ENCODE data around the gene STAT5A.

DNA sequence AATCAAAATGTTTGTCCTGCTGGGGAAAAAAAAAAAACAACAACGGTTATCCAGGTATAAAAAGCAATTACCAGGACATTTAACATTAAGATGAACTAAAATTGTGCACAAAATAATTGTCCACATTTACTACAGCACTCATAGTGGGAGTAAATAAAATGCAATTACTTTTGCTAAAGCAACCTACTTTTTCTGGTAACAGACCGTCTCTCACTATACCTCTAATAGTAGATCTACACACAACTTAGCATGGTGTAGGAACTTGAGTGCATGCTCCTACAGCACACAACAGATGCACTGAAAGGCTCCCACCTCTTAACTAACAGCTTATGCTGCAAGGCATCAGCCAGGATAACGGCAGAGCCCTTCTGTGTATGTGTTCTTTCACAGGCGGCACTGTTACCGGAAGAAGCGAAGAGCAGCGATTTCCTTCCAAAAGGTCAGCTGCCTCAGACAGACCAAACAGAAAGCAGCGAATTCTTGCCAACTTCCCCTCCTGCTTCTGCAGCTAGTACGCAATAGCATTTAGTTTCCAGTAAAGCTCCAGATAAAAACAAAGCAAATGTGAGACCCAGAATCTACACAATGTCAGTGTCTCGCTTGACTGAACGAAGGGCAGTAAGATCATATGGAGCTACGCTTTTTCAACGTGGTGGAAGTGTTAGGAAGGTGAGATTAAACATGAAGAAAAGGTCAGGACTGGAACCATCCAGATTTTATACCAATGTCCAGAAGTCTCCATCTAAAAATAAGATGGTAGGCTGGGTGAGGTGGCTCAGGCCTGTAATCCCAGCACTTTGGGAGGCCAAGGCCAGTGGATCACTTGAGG is 39.7 kb upstream of the STAT5A start:
- TF ChIP-seq, protein P1, sequence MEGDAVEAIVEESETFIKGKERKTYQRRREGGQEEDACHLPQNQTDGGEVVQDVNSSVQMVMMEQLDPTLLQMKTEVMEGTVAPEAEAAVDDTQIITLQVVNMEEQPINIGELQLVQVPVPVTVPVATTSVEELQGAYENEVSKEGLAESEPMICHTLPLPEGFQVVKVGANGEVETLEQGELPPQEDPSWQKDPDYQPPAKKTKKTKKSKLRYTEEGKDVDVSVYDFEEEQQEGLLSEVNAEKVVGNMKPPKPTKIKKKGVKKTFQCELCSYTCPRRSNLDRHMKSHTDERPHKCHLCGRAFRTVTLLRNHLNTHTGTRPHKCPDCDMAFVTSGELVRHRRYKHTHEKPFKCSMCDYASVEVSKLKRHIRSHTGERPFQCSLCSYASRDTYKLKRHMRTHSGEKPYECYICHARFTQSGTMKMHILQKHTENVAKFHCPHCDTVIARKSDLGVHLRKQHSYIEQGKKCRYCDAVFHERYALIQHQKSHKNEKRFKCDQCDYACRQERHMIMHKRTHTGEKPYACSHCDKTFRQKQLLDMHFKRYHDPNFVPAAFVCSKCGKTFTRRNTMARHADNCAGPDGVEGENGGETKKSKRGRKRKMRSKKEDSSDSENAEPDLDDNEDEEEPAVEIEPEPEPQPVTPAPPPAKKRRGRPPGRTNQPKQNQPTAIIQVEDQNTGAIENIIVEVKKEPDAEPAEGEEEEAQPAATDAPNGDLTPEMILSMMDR (IDR thresholded peaks at IDR 0.05) = no peak
- TF ChIP-seq POLR2AphosphoS5 (IDR thresholded peaks at IDR 0.05) (peak; percentile 77 to 89 (median 89)), POLR2A (IDR thresholded peaks at IDR 0.05) (no peak)

All from breast epithelium (tissue), 3 donors.